GM21576 (cell line): ENCODE results near the gene LIG1.
"Not testable (repeated sequence)": the region's sequence is repeated elsewhere in the genome, so short reads cannot be mapped to it uniquely, and the experiment has no call there.

Experiments used
- ATAC-seq: cut with Tn5 transposase; IDR thresholded peaks from one replicate; pipeline ENCODE4 v1.9.1; 2021; ENCODE audit warnings: mild to moderate bottlenecking, moderate library complexity; ENCODE audit not compliant: unreplicated experiment

The LIG1 gene

GRCh38 chr19:48122421-48122820 is 47.7 kb downstream of the LIG1 start:
- no peak for ATAC-seq

- no peak for ATAC-seq
These were observed 48.2 kb downstream of the LIG1 start for GRCh38 chr19:48121909-48122371.

DNA sequence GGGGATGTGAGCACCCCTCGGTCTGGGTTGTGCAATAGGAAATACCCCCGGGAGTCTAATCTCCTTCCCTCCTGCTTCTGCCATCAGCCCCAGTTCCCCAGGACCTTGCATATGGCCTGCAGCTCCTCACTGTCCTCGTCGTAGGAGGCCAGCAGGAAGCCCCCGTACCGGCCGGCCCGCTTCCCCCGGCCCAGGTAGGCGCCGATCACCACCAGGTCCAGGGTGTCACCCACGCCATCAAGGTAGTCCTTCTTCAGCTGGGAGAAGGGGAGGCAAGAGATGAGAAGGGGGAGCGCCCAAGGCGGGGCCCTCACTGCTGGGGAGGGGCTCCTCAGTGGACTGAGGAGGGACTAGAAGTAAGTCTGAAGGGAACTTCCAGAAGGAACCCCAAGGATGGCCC is 49.1 kb downstream of the LIG1 start:
- no peak for ATAC-seq

DNA sequence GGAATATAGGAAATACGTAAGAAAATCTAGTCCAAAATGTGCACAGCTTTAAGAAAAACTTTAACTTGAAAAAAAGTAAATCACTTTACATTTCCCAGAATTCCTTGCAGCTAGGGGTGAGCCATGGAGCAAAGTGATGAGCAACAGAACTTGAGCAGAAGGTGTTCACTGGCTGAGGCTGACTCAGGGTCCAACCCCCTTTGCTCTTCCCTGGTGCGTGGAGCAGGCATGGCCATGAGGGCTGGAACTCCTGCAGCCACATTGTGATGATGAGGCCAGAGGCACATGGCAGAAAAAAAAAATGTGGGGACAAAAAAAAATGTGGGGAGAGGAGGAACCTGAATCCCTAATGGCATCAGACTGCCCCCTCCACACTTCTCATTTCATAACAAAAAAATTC is 49.6 kb downstream of the LIG1 start:
- ATAC-seq: no peak

DNA sequence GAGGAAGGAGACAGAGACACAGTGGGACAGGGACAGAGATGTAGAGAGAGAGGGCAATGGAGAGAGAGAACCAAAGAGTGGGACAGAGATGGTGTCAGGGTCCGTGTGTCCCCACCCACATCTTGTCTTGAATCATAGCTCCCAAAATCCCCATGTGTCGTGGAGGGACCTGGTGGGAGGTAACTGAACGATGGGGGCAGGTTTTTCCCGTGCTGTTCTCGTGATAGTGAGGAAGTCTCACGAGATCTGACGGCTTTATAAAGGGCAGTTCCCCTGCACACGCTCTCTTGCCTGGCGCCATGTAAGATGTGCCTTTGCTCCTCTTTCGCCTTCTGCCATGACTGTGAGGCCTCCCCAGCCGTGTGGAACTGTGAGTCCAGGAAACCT is 52.0 kb downstream of the LIG1 start:
- no peak for ATAC-seq

GRCh38 chr19:48117515-48118130 is 52.5 kb downstream of the LIG1 start:
- no peak for ATAC-seq

DNA sequence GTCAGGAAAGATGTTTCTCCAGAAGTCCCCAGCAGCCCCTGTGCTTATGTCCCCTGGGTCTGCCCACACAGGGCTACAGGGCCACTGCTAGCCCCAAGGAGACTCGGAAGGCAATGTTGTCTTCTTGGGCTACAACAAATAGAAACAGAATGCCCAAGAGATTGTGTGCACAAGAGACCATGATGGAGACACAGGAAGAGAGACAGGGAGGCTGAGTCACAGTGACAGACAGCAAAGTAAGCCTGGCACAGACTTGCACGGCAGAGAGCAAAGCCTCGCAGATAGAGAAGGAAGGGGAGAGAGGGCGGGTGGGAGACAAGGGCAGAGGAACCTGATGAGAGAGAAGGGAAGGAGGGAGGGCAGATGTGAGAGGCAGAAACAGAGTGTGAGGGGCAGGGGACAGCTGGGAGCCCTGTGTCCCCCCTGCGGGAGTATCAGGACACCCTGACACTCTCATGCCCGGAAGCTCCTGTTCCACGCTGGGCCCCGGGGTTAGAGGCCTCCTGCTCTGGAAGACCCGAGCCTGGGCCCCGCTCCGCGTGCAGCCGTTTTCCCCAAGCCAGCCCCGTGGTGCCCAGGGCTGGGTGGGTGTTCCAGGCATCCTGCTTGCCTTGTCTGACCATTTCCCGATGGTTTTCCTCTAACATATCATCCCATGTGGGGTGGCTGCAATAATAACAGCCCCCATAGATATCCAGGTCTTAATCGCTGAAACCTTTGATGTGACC is 56.8 kb downstream of the LIG1 start:
- ATAC-seq: no peak

DNA sequence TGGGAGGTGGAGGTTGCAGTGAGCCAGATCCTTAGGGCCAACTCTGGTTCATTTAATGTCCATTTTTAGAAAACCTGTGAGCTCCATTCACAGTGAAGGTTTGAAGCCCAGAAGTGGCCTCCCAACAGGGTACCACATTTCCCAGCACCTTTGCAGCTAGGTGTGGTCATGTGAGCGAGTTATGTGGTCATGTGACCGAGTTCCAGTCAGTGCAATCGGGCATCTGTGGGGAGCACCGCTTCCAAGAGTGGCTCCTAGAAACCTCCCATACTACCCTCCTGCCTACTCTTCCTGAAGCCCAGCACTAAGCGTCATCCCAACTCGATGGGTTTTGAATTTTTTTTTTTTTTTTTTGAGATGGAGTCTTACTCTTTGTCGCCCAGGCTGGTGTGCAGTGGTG is 58.9 kb downstream of the LIG1 start:
- no peak for ATAC-seq

GRCh38 chr19:48110350-48110966 is 59.7 kb downstream of the LIG1 start, which contains the start of gene PLA2G4C:
Gene PLA2G4C, minus strand, starts transcription at chr19:48110817. Its CDS starts 4,288 bp downstream, at chr19:48106529.
- peak; percentile 56 for ATAC-seq

GRCh38 chr19:48108997-48109782 is 61.0 kb downstream of the LIG1 start:
- ATAC-seq: no peak

DNA sequence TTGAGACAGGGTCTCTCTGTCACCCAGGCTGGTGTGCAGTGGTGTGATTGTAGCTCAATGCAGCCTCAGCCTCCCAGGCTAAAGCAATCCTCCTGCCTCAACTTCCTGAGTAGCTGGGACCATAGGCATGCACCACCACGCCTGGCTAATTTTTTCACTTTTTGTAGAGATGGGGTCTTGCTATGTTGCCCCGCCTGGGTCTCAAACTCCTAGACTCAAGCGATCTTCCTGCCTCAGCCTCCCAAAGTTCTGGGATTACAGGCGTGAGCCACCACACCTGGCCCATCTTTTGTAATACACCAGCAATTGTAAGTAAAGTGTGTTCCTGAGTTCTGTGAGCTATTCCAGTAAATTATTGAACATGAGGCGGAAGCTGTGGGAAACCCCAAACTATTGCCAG is 66.2 kb downstream of the LIG1 start:
- no peak for ATAC-seq

GRCh38 chr19:48102870-48103751 is 67.0 kb downstream of the LIG1 start:
- ATAC-seq: no peak

GRCh38 chr19:48095612-48096175 is 74.5 kb downstream of the LIG1 start:
- ATAC-seq: no peak

- ATAC-seq: no peak
These were observed 75.3 kb downstream of the LIG1 start for GRCh38 chr19:48094855-48095203.

- no peak for ATAC-seq
These were observed 75.9 kb downstream of the LIG1 start for GRCh38 chr19:48094129-48094854.

- ATAC-seq: not testable (repeated sequence)
These were observed 78.9 kb downstream of the LIG1 start for GRCh38 chr19:48091111-48091718.

GRCh38 chr19:48090281-48090802 is 79.8 kb downstream of the LIG1 start:
- no peak for ATAC-seq

GRCh38 chr19:48088991-48089390 is 81.2 kb downstream of the LIG1 start:
- ATAC-seq: not testable (repeated sequence)
